ENCODE results near the gene TBL1XR1. TPM values are rescaled to one million over a fixed set of nuclear protein-coding genes. Genes with fewer than 3 reads are reported as not detected.

TBL1XR1 gene
- total RNA-seq, 1 donor from 2014 or later = 372 TPM

DNA sequence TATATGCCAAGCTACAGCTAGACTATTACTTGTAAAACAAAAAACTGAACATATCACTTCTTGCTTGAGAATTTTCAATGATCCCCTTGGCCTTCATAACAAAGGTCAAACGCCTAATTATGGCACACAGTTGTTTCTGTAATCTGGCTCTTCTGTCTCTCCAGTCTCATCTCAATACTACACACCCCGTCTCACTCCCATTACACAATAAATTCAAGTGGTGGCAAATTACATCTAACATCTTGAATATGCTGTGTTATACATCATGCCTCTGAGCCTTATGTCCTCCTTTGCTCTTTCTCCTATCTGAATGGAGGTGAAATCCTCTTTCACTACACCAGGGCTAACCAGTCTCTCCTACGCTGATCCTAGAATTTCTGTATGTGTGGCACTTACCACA lies 140.4 kb downstream of the TBL1XR1 start:
- Mint-ChIP-seq H3K4me1 (ENCODE audit: low read depth) (peaks cover 18% of the 10 kb centered on the region), H3K9me3 (ENCODE audit: low read depth) (no peaks in the 10 kb centered on the region), H3K4me3 (ENCODE audit: unreplicated experiment) (no peak overlapping the region), H3K27ac (ENCODE audit: unreplicated experiment) (no peak overlapping the region), H3K27me3 (ENCODE audit: low read depth) (no peaks in the 10 kb centered on the region), H3K36me3 (ENCODE audit: low read depth) (peaks cover 9% of the 10 kb centered on the region)
- TF ChIP-seq, protein P1, sequence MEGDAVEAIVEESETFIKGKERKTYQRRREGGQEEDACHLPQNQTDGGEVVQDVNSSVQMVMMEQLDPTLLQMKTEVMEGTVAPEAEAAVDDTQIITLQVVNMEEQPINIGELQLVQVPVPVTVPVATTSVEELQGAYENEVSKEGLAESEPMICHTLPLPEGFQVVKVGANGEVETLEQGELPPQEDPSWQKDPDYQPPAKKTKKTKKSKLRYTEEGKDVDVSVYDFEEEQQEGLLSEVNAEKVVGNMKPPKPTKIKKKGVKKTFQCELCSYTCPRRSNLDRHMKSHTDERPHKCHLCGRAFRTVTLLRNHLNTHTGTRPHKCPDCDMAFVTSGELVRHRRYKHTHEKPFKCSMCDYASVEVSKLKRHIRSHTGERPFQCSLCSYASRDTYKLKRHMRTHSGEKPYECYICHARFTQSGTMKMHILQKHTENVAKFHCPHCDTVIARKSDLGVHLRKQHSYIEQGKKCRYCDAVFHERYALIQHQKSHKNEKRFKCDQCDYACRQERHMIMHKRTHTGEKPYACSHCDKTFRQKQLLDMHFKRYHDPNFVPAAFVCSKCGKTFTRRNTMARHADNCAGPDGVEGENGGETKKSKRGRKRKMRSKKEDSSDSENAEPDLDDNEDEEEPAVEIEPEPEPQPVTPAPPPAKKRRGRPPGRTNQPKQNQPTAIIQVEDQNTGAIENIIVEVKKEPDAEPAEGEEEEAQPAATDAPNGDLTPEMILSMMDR (IDR thresholded peaks at IDR 0.05) = no peak
- DNase-seq (ENCODE audit: low spot score) = no peak

DNA sequence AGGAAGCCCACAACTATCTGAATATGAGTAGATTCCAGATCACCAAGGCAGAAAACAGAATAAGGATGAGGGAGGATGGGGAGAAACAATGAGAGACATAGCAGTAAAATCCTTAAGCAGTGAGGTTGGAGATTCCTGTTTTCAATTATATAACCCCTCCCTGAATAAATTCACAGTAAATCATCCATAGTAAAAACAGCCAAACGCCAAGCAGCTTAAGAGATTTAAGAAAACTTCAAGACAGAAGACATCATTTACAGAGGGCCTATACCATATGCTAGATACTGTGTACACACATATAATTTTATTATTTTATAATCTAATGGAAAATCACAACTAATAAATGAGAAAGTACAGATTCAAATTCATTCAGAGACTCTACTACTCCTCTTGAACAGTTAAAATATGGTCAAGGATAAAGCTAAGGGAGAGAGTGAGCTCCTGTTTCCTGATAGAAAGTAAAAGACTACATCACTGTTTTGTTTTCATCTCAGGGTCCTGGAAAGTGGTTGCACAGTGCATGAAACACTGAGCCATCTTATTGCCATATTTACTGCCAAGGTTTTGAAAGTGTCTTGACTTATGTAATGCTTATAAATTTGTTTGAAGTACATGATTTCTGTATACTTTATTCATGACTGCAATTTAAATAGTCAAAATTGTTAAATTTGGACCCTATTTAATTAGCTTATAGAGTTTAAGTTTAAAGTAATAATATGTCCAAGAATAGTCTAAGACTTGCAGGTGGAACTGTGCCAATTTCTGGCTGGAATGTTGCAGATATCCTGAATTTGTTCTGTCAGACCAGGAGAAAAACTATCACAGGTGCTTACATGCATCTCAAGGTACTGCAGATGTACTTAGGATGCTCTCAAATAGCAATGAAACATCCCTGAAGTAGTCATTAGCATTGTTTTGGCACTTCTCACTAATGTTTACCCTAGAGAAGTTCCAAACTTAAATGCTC lies 141.4 kb downstream of the TBL1XR1 start:
- TF ChIP-seq, protein P1 (IDR thresholded peaks at IDR 0.05) = no peak
- no peaks in the 10 kb centered on the region for H3K27me3 Mint-ChIP-seq (ENCODE audit: low read depth)
- H3K36me3 Mint-ChIP-seq (ENCODE audit: low read depth) = peaks cover 10% of the 10 kb centered on the region
- H3K4me1 Mint-ChIP-seq (ENCODE audit: low read depth) = peaks cover 17% of the 10 kb centered on the region
- no peak overlapping the region for H3K27ac Mint-ChIP-seq (ENCODE audit: unreplicated experiment)
- no peaks in the 10 kb centered on the region for H3K9me3 Mint-ChIP-seq (ENCODE audit: low read depth)
- H3K4me3 Mint-ChIP-seq (ENCODE audit: unreplicated experiment) = no peak overlapping the region
- DNase-seq (ENCODE audit: low spot score) = no peak

DNA sequence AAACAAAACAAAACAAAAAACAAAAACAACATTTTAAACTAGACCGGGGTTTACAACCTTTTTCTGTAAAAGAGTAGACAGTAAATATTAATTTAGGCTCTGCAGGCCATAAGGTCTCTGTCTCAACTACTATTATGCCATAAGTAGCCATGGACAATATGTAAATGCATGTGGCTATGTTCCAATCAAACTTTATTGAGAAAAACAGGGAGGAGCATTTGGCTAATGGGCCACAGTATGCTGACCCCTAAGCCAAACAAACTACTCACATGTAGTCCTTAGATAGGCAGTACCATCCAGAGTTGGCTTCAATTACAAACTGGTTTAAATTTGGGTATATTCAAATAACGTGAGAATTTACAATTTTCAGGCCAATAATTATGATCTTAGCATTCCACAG lies 144.2 kb downstream of the TBL1XR1 start:
- TF ChIP-seq, protein P1 (IDR thresholded peaks at IDR 0.05) = no peak
- Mint-ChIP-seq H3K9me3 (ENCODE audit: low read depth) (no peaks in the 10 kb centered on the region), H3K4me3 (ENCODE audit: unreplicated experiment) (no peak overlapping the region), H3K27me3 (ENCODE audit: low read depth) (no peaks in the 10 kb centered on the region), H3K36me3 (ENCODE audit: low read depth) (peaks cover 19% of the 10 kb centered on the region), H3K27ac (ENCODE audit: unreplicated experiment) (no peak overlapping the region), H3K4me1 (ENCODE audit: low read depth) (peaks cover 41% of the 10 kb centered on the region)
- DNase-seq (ENCODE audit: low spot score) = no peak

DNA sequence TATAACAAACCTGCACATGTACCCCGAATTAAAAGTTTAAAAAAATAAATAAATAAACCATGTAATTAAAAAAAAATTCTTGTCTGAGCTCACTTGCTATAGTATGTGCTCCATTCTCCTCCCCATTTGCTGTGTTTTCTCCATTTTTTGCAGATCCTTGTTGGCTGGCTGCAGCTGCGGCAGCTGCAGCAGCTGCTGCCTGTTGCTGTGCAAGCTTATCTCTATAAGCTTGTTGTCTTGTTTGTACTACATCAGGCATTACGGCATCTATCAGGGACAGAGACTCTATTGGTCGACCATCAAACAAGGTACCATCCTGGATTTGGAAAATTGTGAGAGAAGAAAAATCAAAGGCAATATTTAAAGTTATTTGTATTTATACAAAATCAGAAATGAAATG lies 145.9 kb downstream of the TBL1XR1 start:
- Mint-ChIP-seq H3K27ac (ENCODE audit: unreplicated experiment) (peak overlapping the region; percentile 73), H3K36me3 (ENCODE audit: low read depth) (peaks cover 28% of the 10 kb centered on the region), H3K4me3 (ENCODE audit: unreplicated experiment) (no peak overlapping the region), H3K27me3 (ENCODE audit: low read depth) (no peaks in the 10 kb centered on the region), H3K4me1 (ENCODE audit: low read depth) (peaks cover 47% of the 10 kb centered on the region), H3K9me3 (ENCODE audit: low read depth) (no peaks in the 10 kb centered on the region)
- TF ChIP-seq, protein P1 (IDR thresholded peaks at IDR 0.05) = no peak
- DNase-seq (ENCODE audit: low spot score) = no peak

DNA sequence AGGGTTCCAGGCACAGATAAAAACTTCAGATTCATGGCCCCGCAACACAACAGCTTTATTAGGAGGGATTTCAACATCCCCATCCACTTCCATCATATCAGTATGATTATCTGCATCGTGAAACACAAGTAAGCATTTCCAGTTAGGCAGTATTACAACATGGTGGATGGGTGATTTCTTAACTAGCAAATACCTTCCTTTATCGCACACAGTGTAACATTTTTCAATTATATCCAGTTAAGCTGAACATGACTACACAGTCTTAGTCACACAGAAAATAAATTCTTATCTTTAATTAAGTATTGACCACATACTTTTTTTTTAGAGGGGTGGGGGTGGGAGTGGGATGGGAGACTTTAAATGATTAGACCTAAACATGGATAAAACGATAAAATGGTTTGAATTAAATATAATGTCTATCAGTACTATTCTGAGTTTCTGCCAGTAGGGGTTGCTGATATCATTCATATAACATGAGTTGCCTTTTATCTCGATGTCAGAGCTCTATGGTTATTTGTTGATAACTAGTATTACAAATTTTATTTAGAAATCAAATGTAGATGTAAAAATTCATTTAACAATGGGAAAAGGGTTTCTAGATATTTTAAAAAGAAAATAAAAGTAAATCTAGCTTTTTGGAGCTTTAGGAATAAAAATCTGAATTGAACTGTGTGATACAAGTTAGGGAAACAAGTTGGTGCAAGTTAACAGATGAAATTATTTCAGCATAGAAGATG lies 146.6 kb downstream of the TBL1XR1 start:
- peaks cover 48% of the 10 kb centered on the region for H3K4me1 Mint-ChIP-seq (ENCODE audit: low read depth)
- H3K4me3 Mint-ChIP-seq (ENCODE audit: unreplicated experiment) = no peak overlapping the region
- H3K36me3 Mint-ChIP-seq (ENCODE audit: low read depth) = peaks cover 28% of the 10 kb centered on the region
- H3K27me3 Mint-ChIP-seq (ENCODE audit: low read depth) = no peaks in the 10 kb centered on the region
- no peak for DNase-seq (ENCODE audit: low spot score)
- TF ChIP-seq, protein P1 (IDR thresholded peaks at IDR 0.05) = peak; percentile 89
- H3K27ac Mint-ChIP-seq (ENCODE audit: unreplicated experiment) = peak overlapping the region; percentile 54
- H3K9me3 Mint-ChIP-seq (ENCODE audit: low read depth) = no peaks in the 10 kb centered on the region
